ENCODE measurements around the gene RBBP6. TPM values are rescaled to one million over a fixed set of nuclear protein-coding genes. Genes with fewer than 3 reads are reported as not detected.
"Not testable (repeated sequence)": the region's sequence is repeated elsewhere in the genome, so short reads cannot be mapped to it uniquely, and the experiment has no call there.

The RBBP6 gene
- total RNA-seq, 1 donor from 2014 or later: 62.4 TPM

DNA sequence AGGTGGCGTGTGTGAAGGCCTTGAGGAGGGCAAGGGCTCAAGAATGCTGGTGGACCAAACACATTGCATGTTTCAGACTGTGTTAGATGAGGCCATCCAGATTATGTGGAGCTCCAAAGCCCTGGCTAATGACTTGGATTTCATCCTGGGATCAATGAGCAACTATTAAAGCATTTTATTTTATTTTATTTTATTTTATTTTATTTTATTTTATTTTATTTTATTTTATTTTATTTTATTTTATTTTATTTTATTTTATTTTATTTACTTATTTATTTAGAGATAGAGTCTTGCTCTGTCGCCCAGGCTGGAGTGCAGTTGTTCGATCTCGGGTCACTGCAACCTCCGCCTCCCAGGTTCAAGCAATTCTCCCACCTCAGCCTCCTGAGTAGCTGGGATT, 73.9 kb downstream of the RBBP6 start:
- DNase-seq (ENCODE audit: low spot score); ATAC-seq; intact Hi-C loops (cut with DNase I): not testable (repeated sequence)

DNA sequence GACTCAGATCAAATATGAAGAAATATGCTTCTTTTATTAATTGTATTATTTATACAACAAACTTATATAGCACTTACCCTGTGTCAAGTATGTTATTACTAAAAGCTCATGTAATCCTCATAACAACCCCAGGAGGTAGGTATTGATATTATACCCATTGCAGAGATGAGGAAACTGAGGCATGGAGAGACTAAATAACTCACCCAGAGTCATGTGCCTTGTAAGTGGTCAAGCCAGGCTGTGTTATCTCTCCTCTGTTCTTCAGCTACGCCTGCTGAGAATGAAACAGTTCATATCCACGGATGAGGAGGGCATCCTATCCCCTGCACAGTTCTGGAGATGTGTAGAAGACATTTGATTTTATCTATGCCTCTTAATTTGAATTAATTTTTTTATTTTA, 78.1 kb downstream of the RBBP6 start:
- DNase-seq (ENCODE audit: low spot score) (no peak), ATAC-seq (no peak)
- intact Hi-C loops (cut with DNase I): no loop called here

Other genes with a start within 250 kb of the RBBP6 start
- 91.9 TPM for gene TNRC6A, start 190.1 kb downstream of the RBBP6 start, total RNA-seq

Measured in sciatic nerve (tissue), 2 donors.